Lower leg skin (tissue), 3 donors: ENCODE results near the gene PASK.

Experiments
- POLR2A ChIP-seq, 2 donors: fragments of 450-650 bp; IDR thresholded peaks; one replicate each; pipeline ENCODE4 v1.6.1; 2016 to 2017; ENCODE audit warnings: antibody characterized with exemption in 2 of 2, mild to moderate bottlenecking in 1 of 2, moderate library complexity in 1 of 2
- TF ChIP-seq, protein P1 (sequence below), 3 donors: fragments of 450-650 bp; IDR thresholded peaks; one replicate each; pipeline ENCODE4 v1.5.1; 2016; ENCODE audit warnings: antibody characterized with exemption in 3 of 3, mild to moderate bottlenecking in 3 of 3, moderate library complexity in 2 of 3

- TF ChIP-seq, protein P1, sequence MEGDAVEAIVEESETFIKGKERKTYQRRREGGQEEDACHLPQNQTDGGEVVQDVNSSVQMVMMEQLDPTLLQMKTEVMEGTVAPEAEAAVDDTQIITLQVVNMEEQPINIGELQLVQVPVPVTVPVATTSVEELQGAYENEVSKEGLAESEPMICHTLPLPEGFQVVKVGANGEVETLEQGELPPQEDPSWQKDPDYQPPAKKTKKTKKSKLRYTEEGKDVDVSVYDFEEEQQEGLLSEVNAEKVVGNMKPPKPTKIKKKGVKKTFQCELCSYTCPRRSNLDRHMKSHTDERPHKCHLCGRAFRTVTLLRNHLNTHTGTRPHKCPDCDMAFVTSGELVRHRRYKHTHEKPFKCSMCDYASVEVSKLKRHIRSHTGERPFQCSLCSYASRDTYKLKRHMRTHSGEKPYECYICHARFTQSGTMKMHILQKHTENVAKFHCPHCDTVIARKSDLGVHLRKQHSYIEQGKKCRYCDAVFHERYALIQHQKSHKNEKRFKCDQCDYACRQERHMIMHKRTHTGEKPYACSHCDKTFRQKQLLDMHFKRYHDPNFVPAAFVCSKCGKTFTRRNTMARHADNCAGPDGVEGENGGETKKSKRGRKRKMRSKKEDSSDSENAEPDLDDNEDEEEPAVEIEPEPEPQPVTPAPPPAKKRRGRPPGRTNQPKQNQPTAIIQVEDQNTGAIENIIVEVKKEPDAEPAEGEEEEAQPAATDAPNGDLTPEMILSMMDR (IDR thresholded peaks at IDR 0.05): no peak
- no peak for TF ChIP-seq POLR2A (IDR thresholded peaks at IDR 0.05)
Measured at GRCh38 chr2:241072553-241073165, 76.6 kb downstream of the PASK start.
